H1 (cell line): ENCODE results near the gene OR10G3. TPM values are rescaled to one million over a fixed set of nuclear protein-coding genes. Genes with fewer than 3 reads are reported as not detected.

Experiments
- CTCF ChIA-PET: fragments of 300-600 bp; sonication (Branson Sonifier 250); formaldehyde crosslinking; loops from one replicate; lab custom pipeline; 2021; ENCODE audit not compliant: partially characterized antibody; lab: Charles Lee
- POLR2A ChIA-PET: fragments of 300-600 bp; sonication (Branson Sonifier 250); formaldehyde crosslinking; loops from one replicate; lab custom pipeline; 2021; ENCODE audit warnings: inconsistent platforms; ENCODE audit not compliant: partially characterized antibody; lab: Charles Lee
- DNase-seq, 2 experiments: peaks; one replicate each; pipeline versions ENCODE4 v3.0.0 to v3.0.0-alpha.2; 2010 to 2022; ENCODE audit warnings: low spot score in 2 of 2, low read depth in 1 of 2, mixed read lengths in 1 of 2
- FAIRE-seq: peaks from 2 replicates; lab custom pipeline; 2011; peaks lifted over from hg19 to GRCh38; lab: Jason Lieb, UNC
- H2AFZ ChIP-seq: 2 replicates; pipeline ENCODE4 v1.8.1; 2012; ENCODE audit warnings: low read length, inconsistent platforms
- H2AK5ac ChIP-seq: 2 replicates; pipeline ENCODE4 v1.6.1; 2013; ENCODE audit warnings: low read depth, low read length
- H2BK120ac ChIP-seq: replicated peaks from 2 replicates; pipeline ENCODE3; 2013; ENCODE audit warnings: low read depth, low read length, inconsistent platforms
- H2BK12ac ChIP-seq: 2 replicates; pipeline ENCODE4 v1.6.1; 2013; ENCODE audit warnings: low read depth, low read length
- H2BK15ac ChIP-seq: 2 replicates; pipeline ENCODE4 v1.6.1; 2013; ENCODE audit warnings: low read length
- H2BK20ac ChIP-seq: 2 replicates; pipeline ENCODE4 v1.6.1; 2013; ENCODE audit warnings: low read length
- H2BK5ac ChIP-seq: 2 replicates; pipeline ENCODE4 v1.6.1; 2013; ENCODE audit warnings: low read depth, low read length
- H3K14ac ChIP-seq: 2 replicates; pipeline ENCODE4 v1.6.1; 2013; ENCODE audit warnings: inconsistent platforms; ENCODE audit not compliant: insufficient read length
- H3K18ac ChIP-seq: 2 replicates; pipeline ENCODE4 v1.6.1; 2013; ENCODE audit warnings: low read length; ENCODE audit errors: extremely low read depth
- H3K23ac ChIP-seq: 2 replicates; pipeline ENCODE4 v1.6.1; 2013; ENCODE audit warnings: inconsistent platforms; ENCODE audit not compliant: insufficient read length
- H3K23me2 ChIP-seq: 2 replicates; pipeline ENCODE4 v1.6.1; 2013; ENCODE audit warnings: low read depth, low read length
- H3K27ac ChIP-seq: 2 replicates; pipeline ENCODE4 v1.6.1; 2011; ENCODE audit warnings: low read depth, low read length, inconsistent platforms
- H3K27me3 ChIP-seq, 4 experiments: replicated peaks in 1 of 4; 1 replicate in 1 of 4; 2 replicates in 3 of 4; pipeline versions ENCODE4 v1.6.1 to v1.8.1; 2011 to 2013; ENCODE audit warnings: low read length in 3 of 4, mild to moderate bottlenecking in 3 of 4, inconsistent platforms in 2 of 4, mixed read lengths in 2 of 4, moderate library complexity in 1 of 4; ENCODE audit not compliant: control insufficient read depth in 3 of 4, insufficient read depth in 3 of 4; ENCODE audit errors: extremely low read depth in 1 of 4
- H3K36me3 ChIP-seq, 4 experiments: 2 replicates each; pipeline versions ENCODE4 v1.6.1 to v1.8.1; 2011 to 2013; ENCODE audit warnings: mild to moderate bottlenecking in 4 of 4, low read length in 3 of 4, moderate library complexity in 2 of 4, control low read depth in 1 of 4, inconsistent platforms in 1 of 4; ENCODE audit not compliant: insufficient read depth in 4 of 4, control insufficient read depth in 2 of 4
- H3K4ac ChIP-seq: replicated peaks from 2 replicates; pipeline ENCODE3; 2013; ENCODE audit warnings: low read length, low read depth, mixed read lengths, inconsistent platforms; ENCODE audit not compliant: insufficient read length
- H3K4me1 ChIP-seq, 4 experiments: replicated peaks in 1 of 4; 1 replicate in 1 of 4; 2 replicates in 3 of 4; pipeline versions ENCODE4 v1.6.1 to v1.8.1; 2011 to 2013; ENCODE audit warnings: low read length in 3 of 4, inconsistent platforms in 2 of 4, mixed read lengths in 1 of 4; ENCODE audit not compliant: insufficient read depth in 4 of 4, control insufficient read depth in 3 of 4
- H3K4me2 ChIP-seq, 2 experiments: 2 replicates each; pipeline versions ENCODE4 v1.6.1 to v1.8.1; 2011 to 2013; ENCODE audit warnings: low read depth in 2 of 2, low read length in 2 of 2, control low read depth in 1 of 2, inconsistent platforms in 1 of 2, mild to moderate bottlenecking in 1 of 2; ENCODE audit not compliant: insufficient read depth in 1 of 2
- H3K4me3 ChIP-seq, 4 experiments: fragments of 200-600, 300-600 bp in 1 of 4; sonication (generic), shearing (Covaris generic), sonication (Bioruptor Twin) in 1 of 4; 2 replicates each; pipeline versions ENCODE4 v1.5.1 to v1.8.1; 2011 to 2016; ENCODE audit warnings: low read length in 4 of 4, low read depth in 3 of 4, control low read depth in 2 of 4, inconsistent platforms in 2 of 4, mild to moderate bottlenecking in 2 of 4, mixed read lengths in 1 of 4, moderate library complexity in 1 of 4; ENCODE audit not compliant: insufficient read depth in 2 of 4; ENCODE audit errors: extremely low read depth in 1 of 4
- H3K56ac ChIP-seq: replicated peaks from 2 replicates; pipeline ENCODE3; 2013; ENCODE audit warnings: low read depth, mild to moderate bottlenecking, mixed read lengths, low read length, inconsistent platforms; ENCODE audit not compliant: insufficient read length
- H3K79me1 ChIP-seq: 2 replicates; pipeline ENCODE4 v1.6.1; 2013; ENCODE audit warnings: low read depth, low read length, control low read depth
- H3K79me2 ChIP-seq, 2 experiments: 2 replicates each; pipeline versions ENCODE4 v1.6.1 to v1.8.1; 2012 to 2013; ENCODE audit warnings: low read length in 2 of 2, mild to moderate bottlenecking in 2 of 2, inconsistent platforms in 1 of 2; ENCODE audit not compliant: insufficient read depth in 2 of 2, control insufficient read depth in 1 of 2
- H3K9ac ChIP-seq, 4 experiments: replicated peaks in 1 of 4; 1 replicate in 1 of 4; 2 replicates in 3 of 4; pipeline versions ENCODE4 v1.6.1 to v1.8.1; 2011 to 2013; ENCODE audit warnings: low read depth in 3 of 4, low read length in 3 of 4, control low read depth in 2 of 4, mild to moderate bottlenecking in 2 of 4, moderate library complexity in 2 of 4, inconsistent platforms in 1 of 4; ENCODE audit errors: extremely low read depth in 1 of 4
- H3K9me3 ChIP-seq, 2 experiments: 2 replicates each; pipeline versions ENCODE4 v1.6.1 to v1.8.1; 2012 to 2013; ENCODE audit warnings: mild to moderate bottlenecking in 2 of 2, moderate library complexity in 2 of 2, control low read depth in 1 of 2, inconsistent platforms in 1 of 2, low read depth in 1 of 2, low read length in 1 of 2, mixed read lengths in 1 of 2; ENCODE audit not compliant: insufficient read depth in 2 of 2
- H4K20me1 ChIP-seq, 2 experiments: replicated peaks in 1 of 2; 2 replicates each; pipeline versions ENCODE3 to v1.8.1; 2011 to 2013; ENCODE audit warnings: inconsistent platforms in 2 of 2, low read length in 2 of 2, mild to moderate bottlenecking in 1 of 2; ENCODE audit not compliant: insufficient read depth in 2 of 2, control insufficient read depth in 1 of 2
- H4K5ac ChIP-seq: 2 replicates; pipeline ENCODE4 v1.6.1; 2013; ENCODE audit warnings: low read length, low read depth, mixed read lengths, inconsistent platforms; ENCODE audit not compliant: insufficient read length
- H4K8ac ChIP-seq: 2 replicates; pipeline ENCODE4 v1.8.0; 2013; ENCODE audit warnings: mild to moderate bottlenecking, moderate library complexity, low read length, inconsistent platforms; ENCODE audit not compliant: insufficient read depth; ENCODE audit errors: extremely low read depth
- H4K91ac ChIP-seq: replicated peaks from 2 replicates; pipeline ENCODE3; 2013; ENCODE audit warnings: low read length, mixed read lengths, inconsistent platforms; ENCODE audit not compliant: insufficient read length
- ASH2L ChIP-seq: fragments of 200-600, 300-600 bp; sonication (generic); IDR thresholded peaks from one replicate; pipeline ENCODE4 v1.7.1; 2017; ENCODE audit warnings: low read length
- CHD2 ChIP-seq: IDR thresholded peaks from 2 replicates; pipeline ENCODE4 v1.6.1; 2012; ENCODE audit warnings: low read length, improper control_type of control experiment
- EGR1 ChIP-seq: IDR thresholded peaks from 2 replicates; pipeline ENCODE4 v1.6.1; 2011; ENCODE audit warnings: low read depth, low read length, borderline replicate concordance
- FOSL1 ChIP-seq: IDR thresholded peaks from 2 replicates; pipeline ENCODE4 v1.6.1; 2011; ENCODE audit warnings: mild to moderate bottlenecking, low read depth, low read length, moderate library complexity; ENCODE audit not compliant: insufficient read depth
- KDM1A ChIP-seq: fragments of 200-600, 300-600 bp; sonication (generic); IDR thresholded peaks from 2 replicates; pipeline ENCODE4 v1.7.1; 2016; ENCODE audit warnings: mild to moderate bottlenecking, low read length, borderline replicate concordance
- MAX ChIP-seq: IDR thresholded peaks from 2 replicates; pipeline ENCODE4 v1.6.1; 2012; ENCODE audit warnings: inconsistent platforms
- PHF8 ChIP-seq: fragments of 200-600 bp; sonication (generic); conservative IDR thresholded peaks from 2 replicates; pipeline ENCODE4 v1.7.1; 2012; ENCODE audit warnings: low read depth, mild to moderate bottlenecking, inconsistent platforms, low read length, moderate library complexity
- POLR2A ChIP-seq, 2 experiments: IDR thresholded peaks; 1 replicate in 1 of 2; 2 replicates in 1 of 2; pipeline ENCODE4 v1.6.1; 2011; ENCODE audit warnings: low read depth in 2 of 2, low read length in 2 of 2, mild to moderate bottlenecking in 2 of 2; ENCODE audit errors: control extremely low read depth in 1 of 2
- TAF1 ChIP-seq: IDR thresholded peaks from 2 replicates; pipeline ENCODE4 v1.6.1; 2011; ENCODE audit warnings: mild to moderate bottlenecking, low read depth, low read length
- WGBS, 2 experiments: shearing (Covaris generic) in 1 of 2; methylation state at CpG; one replicate each; pipeline versions ENCODE4 v1.1.6 to v1.1.7; 2013 to 2015; ENCODE audit warnings: low lambda C conversion rate in 2 of 2, mixed read lengths in 2 of 2, inconsistent platforms in 1 of 2, low coverage in 1 of 2, missing lambda C conversion rate in 1 of 2; ENCODE audit not compliant: insufficient replicate concordance in 2 of 2, insufficient coverage in 1 of 2, insufficient read length in 1 of 2; ENCODE audit errors: extremely low coverage in 1 of 2, missing lambda C conversion rate in 1 of 2; 5-methylcytosine and 5-hydroxymethylcytosine counted together
- polyA plus RNA-seq, 7 experiments: library from polyadenylated mRNA; depleted of rRNA in 3 of 7; stranded (reverse) in 5 of 7; unstranded in 2 of 7; fragments of >200 nt in 5 of 7; fragments of 200-250 nt in 2 of 7; gene quantifications; 1 replicate in 5 of 7; 2 replicates in 1 of 7; 4 replicates in 1 of 7; pipeline versions ENCODE4 v1.2.1 to v1.2.3, GENCODE V29; 2011 to 2013; ENCODE audit warnings: missing spikeins in 2 of 7, mixed read lengths in 2 of 7
- total RNA-seq: library from RNA; stranded (reverse); fragmentation: NEBNext Ultra II Directional; extraction: Animal tissue kit (Norgen Biotek cat#: 25700); gene quantifications from 2 replicates; pipeline ENCODE4 v1.2.1, GENCODE V29; 2021
- TF ChIP-seq, protein P1 (sequence below): IDR thresholded peaks from 2 replicates; pipeline ENCODE4 v1.6.1; 2011; ENCODE audit warnings: low read length, improper control_type of control experiment

The OR10G3 gene
- total and polyA plus RNA-seq, 2 of the 8 experiments (the other 6 are each of a cell fraction or from before 2014, with no cell fraction given), result not detected

- Histone ChIP-seq H3K79me2 (peaks cover 19 to 78% of the 10 kb centered on the region in 2 experiments), H3K4me3 (peak within 1 kb of the TSS; percentile 50 to 82 (median 71)), H2BK5ac (peak within 1 kb of the TSS; percentile 97), H2BK15ac (peak within 1 kb of the TSS; percentile 67; the same call in 1 of the 2 replicates), H3K14ac (peak within 1 kb of the TSS; percentile 34), H3K27me3 (no peaks in the 10 kb centered on the region), H2BK120ac (peak within 1 kb of the TSS; percentile 91), H3K4me2 (peak within 1 kb of the TSS; percentile 81 to 87), H3K56ac (peak within 1 kb of the TSS; percentile 78), H3K18ac (peak within 1 kb of the TSS; percentile 99), H2AK5ac (peak within 1 kb of the TSS; percentile 70; the same call in 1 of the 2 replicates), H2BK12ac (peak within 1 kb of the TSS; percentile 99), H3K4me1 (peaks cover 14 to 69% (median 42%) of the 10 kb centered on the region in 4 experiments), H3K9ac (peak within 1 kb of the TSS; percentile 46 to 83 (median 76)), H2BK20ac (peak within 1 kb of the TSS; percentile 73), H4K5ac (peak within 1 kb of the TSS; percentile 97), H3K23ac (no peak within 1 kb of the TSS), H3K36me3 (peaks cover 24 to 67% (median 36%) of the 10 kb centered on the region in 4 experiments), H4K20me1 (peaks cover 1 to 30% of the 10 kb centered on the region in 2 experiments), H4K8ac (peak within 1 kb of the TSS; percentile 90), H3K79me1 (peaks cover 25% of the 10 kb centered on the region), H4K91ac (peak within 1 kb of the TSS; percentile 96), H3K4ac (peak within 1 kb of the TSS; percentile 75), H3K27ac (peak within 1 kb of the TSS; percentile 90), H2AFZ (no peak within 1 kb of the TSS), H3K9me3 (no peaks in the 10 kb centered on the region), H3K23me2 (peaks cover 14% of the 10 kb centered on the region)
- FAIRE-seq (no peak), DNase-seq (peak; percentile 93 to 97)
- CTCF ChIA-PET, result interaction anchor here (0.7 to 7.6 kb wide), 14 partner anchors 8 to 88 kb away, joined by 3 to 59 read pairs (median 6); partner anchors contain the start of genes METTL3, RAB2B and TOX4
- 0% methylated on average over 1 of the region's 43 CpGs; no CpG with 5 or more reads in 1 of the 2 experiments for WGBS, 2 experiments
- POLR2A ChIA-PET, result interaction anchor here (0.6 to 32.5 kb wide), 24 partner anchors 7 to 217 kb away, joined by 3 to 769 read pairs (median 6); partner anchors contain the start of genes METTL3, RAB2B, SALL2 and TOX4
- peak; percentile 71 for TF ChIP-seq ASH2L
- TF ChIP-seq FOSL1, result no peak
- TF ChIP-seq MAX, result peak; percentile 57
- TF ChIP-seq CHD2, result peak; percentile 67
- TF ChIP-seq KDM1A, result peak; percentile 39; the same call in 1 of the 2 replicates
- TF ChIP-seq TAF1, result peak; percentile 29; the same call in 1 of the 2 replicates
- peak; percentile 36 to 85 for TF ChIP-seq POLR2A (IDR thresholded peaks at IDR 0.05; ENCODE audit: control extremely low read depth in 1 of 2, low read depth in 2 of 2, low read length in 2 of 2)
- TF ChIP-seq, protein P1, sequence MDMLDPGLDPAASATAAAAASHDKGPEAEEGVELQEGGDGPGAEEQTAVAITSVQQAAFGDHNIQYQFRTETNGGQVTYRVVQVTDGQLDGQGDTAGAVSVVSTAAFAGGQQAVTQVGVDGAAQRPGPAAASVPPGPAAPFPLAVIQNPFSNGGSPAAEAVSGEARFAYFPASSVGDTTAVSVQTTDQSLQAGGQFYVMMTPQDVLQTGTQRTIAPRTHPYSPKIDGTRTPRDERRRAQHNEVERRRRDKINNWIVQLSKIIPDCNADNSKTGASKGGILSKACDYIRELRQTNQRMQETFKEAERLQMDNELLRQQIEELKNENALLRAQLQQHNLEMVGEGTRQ, result no peak
- peak; percentile 54; the same call in 1 of the 2 replicates for TF ChIP-seq PHF8
- TF ChIP-seq EGR1, result peak; percentile 100
Measured at GRCh38 chr14:21525962-21526671, 53.8 kb downstream of the OR10G3 start, which contains the start of gene SALL2. Gene SALL2 (minus strand): TSS chr14:21526346. CDS start chr14:21526127, 219 bp downstream.
